Measurements from ENCODE around the gene SALL3. TPM values are rescaled to one million over a fixed set of nuclear protein-coding genes. Genes with fewer than 3 reads are reported as not detected.

SALL3 gene
- total RNA-seq, 4 donors from 2014 or later = 0.12 TPM; not detected in 3

GRCh38 chr18:78986018-78986481 lies 6.4 kb downstream of the SALL3 start:
- DNase-seq (ENCODE audit: low spot score) (no peak), ATAC-seq (ENCODE audit: low FRiP score) (no peak)
- TF ChIP-seq CTCF (IDR thresholded peaks at IDR 0.05) = no peak

- no peak for DNase-seq (ENCODE audit: low spot score)
- TF ChIP-seq CTCF (IDR thresholded peaks at IDR 0.05) = no peak
- ATAC-seq (ENCODE audit: low FRiP score) = no peak
Measured at GRCh38 chr18:78991446-78991845, 11.8 kb downstream of the SALL3 start.

GRCh38 chr18:78992041-78993011 lies 12.7 kb downstream of the SALL3 start:
- ATAC-seq (ENCODE audit: low FRiP score) (no peak), DNase-seq (ENCODE audit: low spot score) (no peak)
- TF ChIP-seq CTCF (IDR thresholded peaks at IDR 0.05) = no peak

- no peak for DNase-seq (ENCODE audit: low spot score)
- ATAC-seq (ENCODE audit: low FRiP score) = no peak
- TF ChIP-seq CTCF (IDR thresholded peaks at IDR 0.05) = no peak
Measured at GRCh38 chr18:78993014-78993926, 13.7 kb downstream of the SALL3 start.

- no peak for TF ChIP-seq CTCF (IDR thresholded peaks at IDR 0.05)
- ATAC-seq (ENCODE audit: low FRiP score) (no peak), DNase-seq (ENCODE audit: low spot score) (no peak)
Measured at GRCh38 chr18:78994000-78994399, 14.4 kb downstream of the SALL3 start.

GRCh38 chr18:78994531-78994930 lies 14.9 kb downstream of the SALL3 start:
- no peak for TF ChIP-seq CTCF (IDR thresholded peaks at IDR 0.05)
- no peak for ATAC-seq (ENCODE audit: low FRiP score)
- DNase-seq (ENCODE audit: low spot score) = no peak

Data from omental fat pad (tissue), 4 donors.